Testis (tissue), 3 donors: ENCODE results near the gene CXCL3. TPM values are rescaled to one million over a fixed set of nuclear protein-coding genes. Genes with fewer than 3 reads are reported as not detected.

Experiments
- DNase-seq: peaks from one replicate; pipeline ENCODE4 v3.0.0-alpha.2; 2019
- H3K27ac ChIP-seq, 2 donors: fragments of 200-600 bp; sonication (generic); one replicate each; pipeline ENCODE4 v1.5.1; 2019
- H3K27me3 ChIP-seq: fragments of 200-600 bp; sonication (generic); one replicate; pipeline ENCODE4 v1.5.1; 2019
- H3K36me3 ChIP-seq: fragments of 200-600 bp; sonication (generic); one replicate; pipeline ENCODE4 v1.5.1; 2017; ENCODE audit warnings: low read depth; ENCODE audit errors: missing control alignments
- H3K4me1 ChIP-seq: fragments of 200-600 bp; sonication (generic); one replicate; pipeline ENCODE4 v1.5.1; 2019
- H3K4me3 ChIP-seq, 2 donors: fragments of 200-600 bp; sonication (generic); one replicate each; pipeline ENCODE4 v1.5.1; 2017 to 2019
- H3K9me3 ChIP-seq: fragments of 200-600 bp; sonication (generic); one replicate; pipeline ENCODE4 v1.5.1; 2017
- POLR2A ChIP-seq: fragments of 450-650 bp; IDR thresholded peaks from one replicate; pipeline ENCODE4 v1.6.1; 2017; ENCODE audit warnings: antibody characterized with exemption, mild to moderate bottlenecking, moderate library complexity
- WGBS, 2 donors: methylation state at CpG; one replicate each; pipeline ENCODE4 v1.1.5; 2018; 5-methylcytosine and 5-hydroxymethylcytosine counted together
- intact Hi-C: fragments of 100-400 bp; cut with DNase I; formaldehyde crosslinking; loops from one replicate; pipeline ENCODE4 v1.15.1; 2023; ENCODE audit warnings: low total_unique reads
- polyA plus RNA-seq: library from polyadenylated mRNA; stranded (reverse); fragments of 350-450 nt; fragmentation: Illumina TruSeq; extraction: RNeasy Lipid Tissue Mini Kit (QIAGEN cat#74804); gene quantifications from one replicate; pipeline ENCODE4 v1.2.3, GENCODE V29; 2014; ENCODE audit warnings: low read depth, low replicate concordance; ENCODE audit not compliant: insufficient read depth
- total RNA-seq, 2 donors: library from RNA; depleted of rRNA; stranded (reverse); fragments of >200 nt; gene quantifications; one replicate each; pipeline ENCODE4 v1.2.3, GENCODE V29; 2016
- TF ChIP-seq, protein P1 (sequence below), 3 experiments: fragments of 450-650 bp in 2 of 3; fragments of 200-600 bp in 1 of 3; sonication (generic) in 1 of 3; IDR thresholded peaks; one replicate each; pipeline ENCODE4 v1.5.1; 2016 to 2019; ENCODE audit warnings: antibody characterized with exemption in 3 of 3, mild to moderate bottlenecking in 2 of 3, moderate library complexity in 1 of 3

CXCL3 gene
- total and polyA plus RNA-seq, 3 donors from 2014 or later = 0.68 to 1.1 TPM; not detected in 1

DNA sequence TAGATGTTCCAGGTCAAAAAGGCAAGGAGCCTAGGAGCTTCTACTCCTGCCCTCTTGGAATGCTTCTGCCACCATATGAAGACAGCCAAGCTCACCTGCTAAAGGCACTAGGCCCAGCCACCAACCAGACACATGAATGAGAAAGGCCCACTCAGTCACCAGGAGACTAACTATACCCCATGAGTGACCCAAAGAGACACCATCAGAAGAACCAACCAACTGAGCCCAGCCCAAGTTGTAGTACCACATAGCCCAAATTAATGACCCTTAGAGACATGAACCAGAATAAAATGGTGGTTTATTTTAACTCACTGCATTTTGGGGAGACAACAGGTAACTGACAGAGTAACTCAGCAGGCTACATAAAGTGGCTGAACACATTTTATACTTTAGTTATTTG is 22.9 kb upstream of the CXCL3 start:
- no peak for DNase-seq
- Histone ChIP-seq H3K27ac (no peak overlapping the region), H3K27me3 (no peaks in the 10 kb centered on the region), H3K4me3 (no peak overlapping the region), H3K9me3 (no peaks in the 10 kb centered on the region), H3K4me1 (no peaks in the 10 kb centered on the region), H3K36me3 (no peaks in the 10 kb centered on the region)
- intact Hi-C loops = no loop called here
- TF ChIP-seq, protein P1, sequence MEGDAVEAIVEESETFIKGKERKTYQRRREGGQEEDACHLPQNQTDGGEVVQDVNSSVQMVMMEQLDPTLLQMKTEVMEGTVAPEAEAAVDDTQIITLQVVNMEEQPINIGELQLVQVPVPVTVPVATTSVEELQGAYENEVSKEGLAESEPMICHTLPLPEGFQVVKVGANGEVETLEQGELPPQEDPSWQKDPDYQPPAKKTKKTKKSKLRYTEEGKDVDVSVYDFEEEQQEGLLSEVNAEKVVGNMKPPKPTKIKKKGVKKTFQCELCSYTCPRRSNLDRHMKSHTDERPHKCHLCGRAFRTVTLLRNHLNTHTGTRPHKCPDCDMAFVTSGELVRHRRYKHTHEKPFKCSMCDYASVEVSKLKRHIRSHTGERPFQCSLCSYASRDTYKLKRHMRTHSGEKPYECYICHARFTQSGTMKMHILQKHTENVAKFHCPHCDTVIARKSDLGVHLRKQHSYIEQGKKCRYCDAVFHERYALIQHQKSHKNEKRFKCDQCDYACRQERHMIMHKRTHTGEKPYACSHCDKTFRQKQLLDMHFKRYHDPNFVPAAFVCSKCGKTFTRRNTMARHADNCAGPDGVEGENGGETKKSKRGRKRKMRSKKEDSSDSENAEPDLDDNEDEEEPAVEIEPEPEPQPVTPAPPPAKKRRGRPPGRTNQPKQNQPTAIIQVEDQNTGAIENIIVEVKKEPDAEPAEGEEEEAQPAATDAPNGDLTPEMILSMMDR (IDR thresholded peaks at IDR 0.05) = no peak
- TF ChIP-seq POLR2A = no peak

GRCh38 chr4:74059161-74059829 is 20.8 kb upstream of the CXCL3 start:
- no peak for DNase-seq
- Histone ChIP-seq H3K27ac (no peak overlapping the region), H3K4me1 (no peaks in the 10 kb centered on the region), H3K27me3 (no peaks in the 10 kb centered on the region), H3K36me3 (no peaks in the 10 kb centered on the region), H3K4me3 (no peak overlapping the region), H3K9me3 (no peaks in the 10 kb centered on the region)
- no peak for TF ChIP-seq POLR2A
- TF ChIP-seq, protein P1 (IDR thresholded peaks at IDR 0.05) = no peak
- intact Hi-C loops = no loop called here
- WGBS, 2 donors = 66 to 87% methylated on average over 2 of the region's 2 CpGs

- H3K4me1 ChIP-seq = no peaks in the 10 kb centered on the region
- no peak for DNase-seq
- no peak overlapping the region for H3K27ac ChIP-seq
- TF ChIP-seq, protein P1 (IDR thresholded peaks at IDR 0.05) = no peak
- TF ChIP-seq POLR2A = no peak
- H3K27me3 ChIP-seq = no peaks in the 10 kb centered on the region
- intact Hi-C loops = no loop called here
- WGBS, 2 donors = 91 to 95% methylated on average over 4 of the region's 4 CpGs
- H3K9me3 ChIP-seq = no peaks in the 10 kb centered on the region
- H3K36me3 ChIP-seq = no peaks in the 10 kb centered on the region
- no peak overlapping the region for H3K4me3 ChIP-seq
Measured at GRCh38 chr4:74058048-74058651, 19.7 kb upstream of the CXCL3 start.

DNA sequence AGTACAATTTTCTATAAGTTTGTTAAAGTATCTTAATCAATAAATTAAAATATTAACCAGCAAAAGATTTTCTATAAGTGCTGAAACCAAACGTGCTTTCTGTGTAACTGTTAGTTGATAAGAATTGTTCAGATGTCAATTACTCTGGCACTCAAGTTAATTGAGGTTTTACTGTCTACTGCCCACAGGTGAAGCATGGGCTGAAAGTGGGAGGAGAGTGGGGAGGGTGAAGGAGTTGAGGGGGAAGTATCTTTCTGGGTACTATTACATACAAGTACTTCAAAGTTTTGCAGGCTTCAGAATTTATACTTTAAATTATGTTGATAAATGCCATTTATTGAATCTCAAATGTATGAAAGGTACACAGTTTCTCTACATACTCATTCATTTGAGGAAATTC is 19.1 kb upstream of the CXCL3 start:
- Histone ChIP-seq H3K9me3 (no peaks in the 10 kb centered on the region), H3K4me3 (no peak overlapping the region), H3K27ac (no peak overlapping the region), H3K27me3 (no peaks in the 10 kb centered on the region), H3K4me1 (no peaks in the 10 kb centered on the region), H3K36me3 (no peaks in the 10 kb centered on the region)
- 35 to 38% methylated on average over 1 of the region's 1 CpG for WGBS, 2 donors
- DNase-seq = no peak
- TF ChIP-seq, protein P1 (IDR thresholded peaks at IDR 0.05) = no peak
- intact Hi-C loops = no loop called here
